ENCODE results near the gene CYP24A1.
A peak's percentile ranks its signal among the peaks of the same experiment; 100 is the strongest.

The CYP24A1 gene

DNA sequence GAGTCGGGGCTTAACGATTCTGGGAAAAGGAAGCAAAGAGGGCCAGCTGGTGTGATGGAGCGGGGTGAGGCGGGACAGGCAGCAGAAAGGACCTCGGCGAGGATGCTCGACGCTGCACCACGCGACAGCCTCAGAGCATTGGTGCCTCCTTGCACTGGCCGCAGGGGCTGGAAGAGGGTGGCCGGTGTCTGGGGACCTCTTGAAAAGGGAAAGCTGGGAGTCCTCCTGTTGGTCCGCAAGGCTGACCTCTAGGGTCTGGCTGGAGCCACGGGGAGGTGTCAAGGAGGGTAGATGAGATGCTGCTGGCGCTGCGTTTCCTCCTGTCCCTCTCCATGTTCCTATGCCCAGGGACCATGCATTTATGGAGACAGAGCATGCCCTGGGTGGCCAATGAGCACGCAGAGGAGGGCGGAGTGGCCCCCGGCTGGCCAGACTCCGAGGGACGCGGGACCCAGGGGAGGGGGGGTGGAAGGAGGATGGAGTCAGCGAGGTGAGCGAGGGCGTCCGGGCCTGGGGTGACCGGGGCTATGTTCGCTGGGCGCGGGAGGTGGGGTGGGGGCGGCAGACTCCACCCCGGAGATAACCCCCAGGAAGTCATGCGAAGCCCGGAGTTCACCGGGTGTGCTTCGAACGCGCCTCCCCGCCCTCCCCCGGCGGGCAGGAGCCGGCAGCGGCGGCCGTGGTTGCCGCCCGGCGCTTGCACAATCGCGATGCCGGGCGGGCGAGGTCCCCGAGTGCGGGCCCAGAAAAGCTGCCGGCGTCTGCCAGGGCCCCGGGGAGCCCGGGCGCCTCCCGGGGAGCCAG, at the start of gene CYP24A1:
CYP24A1 (minus strand) TSS at position 334 of the 804 bp plus-strand sequence. CDS start 407 bp downstream, outside the sequence.
- no peak for DNase-seq

DNA sequence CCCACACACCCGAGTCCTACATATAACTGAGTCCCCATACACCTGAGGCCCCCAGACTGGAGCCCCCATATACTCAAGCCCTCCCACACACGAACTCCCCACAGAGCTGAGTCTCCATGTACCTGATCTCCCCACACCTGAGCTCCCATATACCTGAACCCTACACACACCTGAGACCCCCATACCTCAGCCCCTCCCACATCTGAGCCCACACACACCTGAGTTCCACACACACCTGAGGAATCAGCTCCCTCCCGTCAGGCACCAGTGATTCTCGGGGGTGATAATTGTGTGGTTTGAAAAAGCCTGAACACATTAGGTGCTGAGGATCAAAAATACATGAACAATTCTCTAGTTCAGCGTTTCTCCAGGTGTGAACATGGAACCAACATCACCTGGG, 49.5 kb upstream of the CYP24A1 start:
- DNase-seq, result no peak

DNA sequence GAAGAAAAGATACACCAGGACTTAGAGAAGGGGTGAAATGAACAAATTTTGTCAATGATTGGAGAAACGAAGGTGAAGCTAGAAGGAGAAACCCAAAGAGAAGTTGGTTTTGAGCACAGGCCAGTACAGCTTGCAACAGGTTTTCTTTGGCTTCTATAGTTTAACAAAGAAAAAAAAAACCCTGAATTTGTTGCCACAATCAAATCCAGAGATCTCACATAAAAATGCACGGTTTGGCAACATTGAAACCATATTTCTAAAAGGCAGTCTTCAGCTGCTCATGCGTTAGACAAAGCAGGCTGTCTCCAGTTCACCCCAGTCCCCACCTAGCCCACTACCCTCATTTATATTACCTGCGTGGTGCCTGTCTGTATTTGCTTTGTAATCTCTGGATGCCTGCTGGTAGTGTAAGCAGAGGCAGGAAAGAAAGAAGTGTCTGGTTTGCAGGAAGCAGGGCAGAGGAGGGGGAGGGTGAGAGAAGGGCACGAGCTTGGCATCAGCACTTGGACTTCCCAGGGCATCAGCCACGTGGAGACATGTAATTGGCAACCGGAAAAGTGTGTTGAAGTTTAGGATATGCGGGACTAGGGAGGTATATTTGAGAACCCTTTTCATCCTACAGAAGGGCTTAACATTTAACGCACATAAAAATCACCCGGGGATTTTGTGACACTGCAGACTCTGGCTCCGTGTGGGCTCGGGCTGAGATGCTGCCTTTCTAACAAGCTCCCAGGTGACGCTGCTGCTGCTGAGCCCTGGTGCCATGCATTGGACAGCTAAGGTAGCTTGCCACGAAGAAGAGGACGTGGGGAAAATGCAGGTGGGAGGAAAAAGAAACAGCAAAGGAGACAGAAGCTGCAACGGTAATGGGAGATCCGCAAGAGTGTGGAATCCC, 48.5 kb upstream of the CYP24A1 start:
- no peak for DNase-seq

DNA sequence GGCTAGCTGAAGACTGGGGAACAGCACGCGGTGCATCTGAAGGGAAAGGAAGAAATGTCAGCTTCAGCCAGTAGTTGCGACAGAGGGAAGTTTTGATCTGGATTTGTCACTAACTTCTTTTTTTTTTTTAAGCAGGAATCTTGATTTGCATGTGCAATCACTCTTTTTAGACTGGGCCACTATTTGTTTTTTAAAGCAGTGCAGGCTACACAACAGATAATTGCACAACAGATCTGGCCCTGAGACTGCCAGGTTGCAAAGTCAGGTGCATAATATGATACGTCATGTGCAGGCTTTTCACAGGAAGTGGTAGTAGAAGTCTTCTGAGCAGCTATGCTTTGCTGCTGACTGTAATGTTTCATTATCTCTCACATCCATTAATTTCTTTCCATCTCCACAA, 47.6 kb upstream of the CYP24A1 start:
- no peak for DNase-seq

DNA sequence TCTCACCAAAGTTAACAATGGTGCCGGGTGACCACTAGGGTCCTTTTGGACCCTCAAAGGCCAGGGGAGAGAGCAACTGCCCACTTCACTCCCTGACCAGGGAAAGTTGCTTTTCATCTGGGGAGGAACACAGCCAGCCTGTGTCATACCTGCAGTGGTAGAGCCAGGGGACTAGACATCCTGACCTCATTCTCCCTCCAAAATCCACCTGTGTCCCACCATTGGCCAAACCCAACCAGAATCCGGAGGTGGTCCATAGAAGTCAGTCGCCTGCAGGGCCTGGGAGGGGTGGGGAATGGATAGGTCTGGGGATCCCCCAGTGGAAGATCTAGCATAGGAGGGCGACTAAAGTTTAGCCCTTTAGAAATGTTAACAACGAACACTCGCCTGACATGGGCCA, 46.9 kb upstream of the CYP24A1 start:
- DNase-seq, result no peak

DNA sequence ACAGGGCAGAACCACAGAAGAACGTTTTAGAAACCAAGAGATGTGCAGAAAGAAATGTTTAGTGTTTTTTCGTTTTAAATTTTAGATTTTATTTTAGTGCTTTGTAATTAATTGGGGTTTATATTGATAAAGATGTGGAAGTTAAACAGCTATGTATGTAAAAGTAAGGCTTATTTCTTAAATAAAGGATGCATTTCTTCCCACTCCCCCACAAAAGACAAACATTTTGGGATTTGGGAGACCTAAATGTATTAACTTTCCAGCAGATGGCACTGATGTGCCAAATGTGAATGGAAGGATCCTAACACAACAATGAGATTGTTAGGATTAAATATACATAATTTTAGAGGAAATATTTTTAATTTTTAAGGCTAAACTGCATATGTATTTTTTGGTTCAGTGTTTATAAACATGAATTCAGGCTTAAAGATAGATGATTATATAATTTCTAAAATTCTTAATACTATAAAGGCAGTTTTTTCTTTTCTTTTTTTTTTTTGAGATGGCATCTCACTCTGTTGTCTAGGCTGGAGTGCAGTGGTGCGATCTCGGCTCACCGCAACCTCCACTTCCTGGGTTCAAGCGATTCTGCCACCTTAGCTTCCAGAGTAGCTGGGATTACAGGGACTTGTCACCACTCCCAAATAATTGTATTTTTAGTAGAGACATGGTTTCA, 46.1 kb upstream of the CYP24A1 start:
- no peak for DNase-seq

DNA sequence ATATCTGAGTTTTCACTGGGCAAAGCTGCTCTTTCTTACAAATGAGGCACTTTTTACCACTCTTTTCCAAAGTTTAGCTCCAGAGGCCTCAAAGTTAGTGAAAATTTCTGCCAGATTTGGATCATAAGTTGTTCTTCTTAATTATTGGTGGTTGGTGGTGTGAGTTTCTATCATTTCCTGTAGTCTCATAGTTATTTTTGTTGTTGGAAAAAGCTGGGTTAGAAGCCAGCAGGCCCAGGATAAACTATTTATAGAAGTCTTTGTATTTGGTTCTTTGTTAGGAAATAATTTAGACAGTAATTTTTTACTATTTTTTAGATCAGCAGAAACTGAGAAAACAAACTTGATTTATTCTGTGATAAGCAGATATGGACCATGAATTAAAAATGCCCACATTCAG, 44.7 kb upstream of the CYP24A1 start:
- DNase-seq, result no peak

DNA sequence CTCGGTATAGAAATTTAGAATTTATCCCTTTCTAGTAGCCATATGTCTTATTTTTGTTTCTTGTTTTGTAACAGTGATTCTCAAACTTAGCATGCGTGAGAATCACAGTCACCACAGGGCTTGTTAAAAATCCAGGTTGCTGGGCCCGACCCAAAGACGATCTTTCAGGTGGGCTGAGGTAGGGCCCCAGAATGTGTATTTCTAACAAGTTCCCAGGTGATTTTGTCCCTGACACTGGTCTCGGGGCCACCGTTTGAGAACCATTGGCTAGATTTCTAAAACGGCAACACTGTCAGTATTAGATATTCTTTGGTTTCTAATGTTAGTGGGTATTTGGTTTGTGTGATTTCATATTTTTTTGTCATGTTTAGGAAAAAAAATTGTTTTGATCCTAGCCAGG, 44.0 kb upstream of the CYP24A1 start:
- no peak for DNase-seq

DNA sequence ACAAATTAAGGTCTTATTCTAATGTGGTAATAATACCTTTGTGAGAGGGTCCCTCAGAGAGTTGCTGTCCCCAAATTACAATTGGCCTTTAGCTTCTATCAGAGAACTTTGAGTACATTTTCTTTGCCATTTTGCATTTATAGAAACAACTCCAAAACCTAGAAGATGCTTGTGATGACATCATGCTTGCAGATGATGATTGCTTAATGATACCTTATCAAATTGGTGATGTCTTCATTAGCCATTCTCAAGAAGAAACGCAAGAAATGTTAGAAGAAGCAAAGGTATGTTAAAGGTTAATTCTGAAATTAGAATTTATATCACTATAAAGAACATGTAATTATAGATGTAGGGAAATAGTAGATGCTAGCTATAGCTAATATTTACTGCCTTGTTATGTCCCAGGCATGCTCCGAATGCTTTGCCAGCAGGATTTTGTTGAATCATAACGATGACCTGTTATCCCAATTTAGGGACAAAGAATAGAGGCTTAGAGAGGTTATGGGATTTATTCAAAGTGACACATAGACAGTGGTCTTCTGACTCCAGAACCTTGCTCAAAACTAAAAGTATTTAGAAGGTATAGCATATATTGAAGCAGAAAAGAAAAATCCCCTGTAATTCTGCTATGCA, 41.5 kb upstream of the CYP24A1 start:
- DNase-seq, result no peak

DNA sequence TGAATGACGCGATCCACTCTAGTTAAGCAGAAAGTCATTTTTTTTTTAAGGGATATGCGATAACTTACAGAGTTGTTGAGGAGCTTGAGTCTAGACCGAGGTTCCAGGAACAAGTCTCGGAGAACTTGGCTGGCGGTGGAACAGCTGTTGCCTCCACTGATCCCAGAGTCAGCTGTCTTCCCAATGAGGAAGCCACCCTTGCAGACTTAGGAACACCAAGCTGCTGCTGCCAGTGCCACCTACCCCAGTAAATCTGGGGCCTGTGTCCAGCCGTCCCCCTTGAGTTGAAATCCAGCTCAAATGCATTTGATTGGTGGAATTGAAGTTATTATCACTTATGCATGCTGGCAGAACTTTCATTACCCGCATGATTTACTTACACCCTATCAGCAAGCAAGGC, 40.8 kb upstream of the CYP24A1 start:
- no peak for DNase-seq

DNA sequence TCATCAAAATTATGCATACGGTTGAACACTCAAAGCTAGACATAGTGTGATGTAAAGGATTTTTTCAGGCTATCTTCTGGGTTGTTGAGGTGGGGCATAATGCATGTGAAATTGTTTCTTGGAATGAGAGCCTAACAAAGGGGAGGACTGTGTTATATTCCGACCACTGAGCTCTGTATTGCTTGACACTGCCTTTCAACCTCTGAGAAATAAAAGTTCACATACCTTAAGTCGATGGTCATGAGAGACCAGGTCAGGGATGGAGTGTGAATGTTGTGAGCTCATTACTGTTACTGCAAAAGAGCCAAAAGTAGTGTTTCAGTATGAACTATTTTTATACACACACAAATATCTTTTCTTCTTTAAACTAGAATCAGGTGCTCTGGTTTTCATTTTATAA, 39.1 kb upstream of the CYP24A1 start:
- DNase-seq, result no peak

DNA sequence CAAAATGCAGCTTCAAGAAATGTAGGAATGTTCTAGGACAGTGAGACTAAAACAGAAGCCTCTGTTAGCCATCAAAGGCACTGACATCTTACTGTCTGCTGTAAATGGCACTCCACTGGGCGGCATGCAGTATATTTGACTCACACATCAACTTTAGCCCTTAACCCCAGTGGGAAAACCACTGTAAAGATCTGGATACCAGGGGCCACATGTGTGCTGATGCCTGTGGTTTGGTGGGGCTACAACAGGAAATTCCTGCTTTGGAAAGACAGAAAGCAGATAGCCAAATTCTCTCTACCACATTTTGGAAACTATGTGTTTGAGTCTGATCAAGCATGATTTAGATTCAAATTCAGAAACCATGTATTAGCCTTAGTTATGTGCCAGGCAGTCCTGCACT, 38.4 kb upstream of the CYP24A1 start:
- DNase-seq, result no peak

DNA sequence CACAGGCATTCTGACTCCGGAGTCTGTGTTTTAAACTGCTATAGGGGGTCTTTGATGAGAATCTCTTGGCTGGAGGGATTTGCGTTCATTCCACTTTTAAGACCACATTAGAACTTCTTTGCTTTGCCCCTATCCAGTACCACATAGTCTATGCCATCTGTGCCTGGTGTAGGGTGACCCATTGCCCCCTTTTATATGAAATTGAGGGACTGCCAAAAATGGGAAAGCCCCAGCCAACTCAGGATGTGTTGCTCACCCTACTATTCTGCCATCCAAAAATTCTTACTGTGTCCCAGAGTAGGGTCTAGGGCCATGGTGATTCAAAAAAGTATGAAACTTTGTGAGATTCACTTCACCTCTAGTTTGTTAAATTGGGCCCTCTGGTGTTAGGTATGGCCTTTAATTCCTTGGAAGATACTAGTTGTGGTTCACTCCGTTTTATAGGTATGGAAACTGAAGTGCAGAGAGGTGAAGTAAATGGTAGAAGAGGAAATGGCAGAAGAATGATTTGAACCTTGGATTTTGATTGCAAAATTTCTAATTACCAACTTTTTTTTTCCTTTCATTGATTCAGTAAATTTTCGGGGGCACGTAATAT, 35.5 kb upstream of the CYP24A1 start:
- no peak for DNase-seq

DNA sequence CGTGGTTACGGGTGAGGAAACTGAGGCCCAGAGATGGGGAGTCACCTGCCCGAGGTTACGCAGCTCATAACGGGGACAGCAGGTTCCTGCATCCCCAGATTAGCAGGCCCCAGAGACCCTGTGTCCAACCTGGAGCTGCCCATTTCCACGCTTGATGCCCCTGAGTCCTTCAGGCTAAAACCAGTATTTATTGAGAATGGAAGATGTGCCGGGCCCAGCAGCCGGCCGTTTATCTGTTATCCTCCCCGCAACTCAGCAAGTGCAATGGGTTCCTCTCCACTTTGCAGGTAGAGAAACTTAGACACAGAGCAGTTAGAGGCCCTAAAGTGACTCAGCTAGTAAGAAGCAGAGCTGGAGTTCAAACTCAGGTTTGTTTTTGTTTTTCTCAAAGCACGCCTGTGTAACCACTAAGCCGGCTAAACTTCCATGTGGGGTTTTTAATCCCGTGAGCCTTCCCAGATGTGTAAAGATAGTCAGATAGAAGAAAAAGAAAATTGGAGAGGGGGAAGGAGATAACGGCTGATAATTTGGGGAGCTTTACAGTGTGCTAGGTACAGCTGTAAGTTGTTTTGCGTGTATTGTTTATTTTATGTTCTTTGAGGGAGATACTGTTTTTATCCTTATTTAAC, 34.9 kb upstream of the CYP24A1 start:
- no peak for DNase-seq

DNA sequence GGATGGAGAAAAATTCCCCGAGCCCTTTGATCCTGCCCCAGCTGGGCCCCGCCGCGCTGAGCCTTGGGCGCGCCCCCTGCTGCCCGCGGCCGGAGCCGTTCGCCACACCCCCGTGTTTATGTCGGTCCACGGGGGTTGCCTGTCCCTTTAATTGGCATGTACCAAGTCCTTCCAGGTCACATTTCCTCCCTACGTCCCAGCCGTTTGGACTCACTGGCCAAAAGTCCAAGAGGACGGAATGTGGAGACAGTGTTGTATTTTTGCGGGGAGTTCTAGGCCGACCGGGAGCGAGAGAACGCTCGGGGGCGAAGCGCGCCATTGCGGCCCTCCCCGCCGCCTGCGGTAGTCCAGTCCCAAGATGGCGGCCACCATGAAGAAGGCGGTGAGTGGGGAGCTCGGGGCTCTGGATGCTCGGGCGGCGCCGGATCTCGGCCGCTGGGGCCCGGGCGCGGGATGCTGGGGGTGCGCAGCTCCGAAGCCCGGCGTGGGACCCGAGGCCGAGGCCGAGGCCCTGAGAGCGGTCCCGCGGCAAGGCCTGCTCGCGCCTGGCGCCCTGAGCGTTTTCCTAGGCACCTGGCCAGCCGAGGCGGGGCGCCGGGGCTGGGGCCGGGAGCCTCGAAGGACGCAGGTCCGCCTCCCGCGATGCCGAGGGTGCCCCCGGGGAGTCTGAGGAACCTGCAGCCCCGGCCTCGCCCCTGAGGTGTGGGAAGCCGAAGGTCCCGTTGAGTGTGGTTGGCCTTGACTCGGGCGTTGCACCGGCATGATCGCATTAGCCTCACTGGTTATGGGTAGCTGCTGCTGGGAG, 34.2 kb upstream of the CYP24A1 start, which contains the start of gene PFDN4:
PFDN4 (plus strand) TSS at position 345 of the 805 bp plus-strand sequence; CDS start at position 359, 14 bp downstream.
- peak; percentile 79 for DNase-seq

DNA sequence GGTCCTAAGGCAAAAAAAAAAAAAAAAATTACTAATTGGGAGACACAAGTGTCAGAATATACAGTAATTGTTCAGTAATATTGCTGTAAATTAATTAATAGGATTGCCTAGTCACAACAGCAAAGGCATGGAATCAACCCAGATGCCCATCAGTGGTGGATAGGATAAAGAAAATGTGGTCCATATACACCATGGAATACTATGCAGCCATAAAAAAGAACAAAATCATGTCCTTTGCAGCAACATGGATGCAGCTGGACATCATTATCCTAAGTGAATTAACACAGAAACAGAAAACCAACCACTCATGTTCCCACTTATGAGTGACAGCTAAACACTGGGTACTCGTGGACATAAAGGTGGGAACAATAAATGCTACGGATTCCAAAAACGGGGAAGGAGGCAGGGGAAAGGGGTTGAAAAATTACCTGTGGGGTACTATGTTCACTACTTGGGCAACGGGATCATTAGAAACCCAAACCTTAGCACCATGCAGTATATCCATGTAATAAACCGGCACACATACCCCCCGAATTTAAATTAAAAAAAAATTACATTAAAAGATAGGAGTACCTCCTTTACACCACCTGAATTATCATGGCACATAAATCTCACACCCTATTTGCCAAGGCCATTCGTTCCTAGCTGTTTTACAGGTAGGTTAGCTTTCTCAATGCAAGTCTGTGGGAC, 33.4 kb upstream of the CYP24A1 start:
- DNase-seq, result no peak

DNA sequence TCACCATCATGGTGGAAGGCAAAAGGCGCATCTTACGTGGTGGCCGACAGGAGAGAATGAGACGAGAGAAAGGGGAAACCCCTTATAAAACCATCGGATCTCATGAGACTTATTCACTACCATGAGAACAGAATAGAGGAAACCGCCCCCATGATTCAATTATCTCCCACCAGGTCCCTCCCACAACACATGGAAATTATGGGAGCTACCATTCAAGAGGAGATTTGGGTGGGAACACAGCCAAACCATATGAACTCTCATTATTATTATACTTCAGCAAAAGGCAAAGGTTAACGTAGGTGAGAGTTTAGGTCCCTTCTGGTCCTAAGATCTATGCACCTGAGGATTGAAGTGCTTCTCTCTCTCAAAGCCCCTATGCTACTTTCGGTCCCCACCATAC, 31.7 kb upstream of the CYP24A1 start:
- no peak for DNase-seq

DNA sequence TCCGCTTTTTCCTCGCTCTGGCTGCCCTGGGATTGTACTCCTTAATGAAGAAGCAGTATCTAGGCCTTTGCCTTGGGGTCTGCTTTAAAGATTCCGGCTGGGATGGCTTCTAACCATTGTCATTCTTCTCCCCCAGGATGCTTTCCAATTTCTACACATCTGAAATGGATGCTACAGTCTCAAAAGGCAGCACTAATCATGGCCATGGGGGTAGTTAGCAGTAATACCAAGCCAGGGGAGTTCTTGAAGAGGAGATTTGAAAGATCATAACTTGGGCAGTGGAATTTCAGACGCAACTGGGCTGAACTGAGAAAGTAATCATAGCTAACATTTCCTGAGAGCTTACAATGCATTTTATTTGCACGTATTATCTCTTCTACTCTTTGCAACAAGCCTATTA, 30.7 kb upstream of the CYP24A1 start:
- no peak for DNase-seq

DNA sequence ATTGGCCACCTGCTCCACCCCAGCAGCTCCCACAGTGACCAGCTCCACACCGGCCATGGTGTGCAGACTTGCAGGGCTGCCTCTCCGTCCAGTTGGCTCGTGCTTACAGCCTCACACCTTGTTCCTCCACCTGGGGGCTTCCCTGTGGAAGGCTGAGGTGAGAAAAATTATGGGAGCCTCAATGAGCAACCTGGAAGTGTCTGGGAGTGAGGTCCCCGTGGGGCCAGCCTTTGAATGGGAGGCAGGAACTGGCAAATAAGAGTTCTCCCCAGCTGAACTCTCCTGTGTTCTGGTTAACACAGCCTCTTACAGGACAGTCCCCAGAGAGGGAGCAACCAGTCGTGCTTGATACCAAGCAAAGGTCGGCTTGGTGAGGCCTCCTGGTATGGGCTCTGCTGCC, 30.3 kb upstream of the CYP24A1 start:
- no peak for DNase-seq

DNA sequence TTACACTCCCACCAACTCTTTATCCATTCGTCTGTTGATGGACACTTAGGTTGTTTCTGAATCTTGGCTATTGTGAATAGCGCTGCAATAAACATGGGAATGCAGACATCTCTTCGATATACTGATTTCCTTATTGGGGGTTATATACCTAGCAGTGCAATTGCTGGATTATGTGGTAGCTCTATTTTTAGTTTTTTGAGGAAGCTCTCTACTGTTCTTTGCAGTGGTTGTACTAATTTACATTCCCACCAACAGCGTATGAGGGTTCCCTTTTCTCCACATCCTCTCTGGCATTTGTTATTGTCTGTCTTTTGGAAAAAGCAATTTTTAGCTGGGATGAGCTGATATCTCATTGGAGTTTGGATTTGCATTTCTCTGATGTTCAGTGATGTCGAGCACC, 29.5 kb upstream of the CYP24A1 start:
- no peak for DNase-seq

Measured in DMS79 treated with DMSO at 0.1 percent for 48 hours (cell line).